ENCODE results near the gene DHFR2. TPM values are rescaled to one million over a fixed set of nuclear protein-coding genes. Genes with fewer than 3 reads are reported as not detected.
A peak's percentile ranks its signal among the peaks of the same experiment; 100 is the strongest.

The DHFR2 gene
- total RNA-seq, 2 experiments from 2014 or later: 0.74 to 0.75 TPM

DNA sequence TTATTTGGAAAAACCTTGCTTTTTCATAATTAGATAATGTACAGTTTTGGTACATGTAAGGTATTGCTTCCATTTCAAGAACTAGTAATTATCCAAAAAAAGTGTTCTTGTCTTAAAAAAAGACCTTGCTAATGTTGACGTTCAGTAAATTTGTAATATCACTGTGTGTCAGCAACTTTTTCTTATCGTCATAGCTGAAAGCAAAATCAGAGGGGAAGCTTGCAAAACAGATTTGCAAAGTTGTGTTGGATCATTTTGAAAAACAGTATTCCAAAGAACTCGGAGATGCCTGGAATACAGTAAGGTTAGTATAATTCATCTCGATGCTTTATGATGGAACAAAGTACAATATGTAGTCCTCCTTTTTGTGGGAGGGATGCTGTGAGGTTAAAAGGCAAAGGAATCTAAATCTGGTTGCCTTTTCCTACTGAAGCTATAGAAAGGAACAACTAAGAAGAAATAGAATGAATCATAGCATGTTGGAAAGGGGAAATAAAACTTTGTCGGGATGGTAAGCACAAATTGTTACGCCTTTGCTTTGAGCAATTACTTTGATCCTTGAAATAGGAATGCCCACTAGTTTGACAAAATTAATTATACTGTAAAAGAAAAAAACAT lies 1.6 kb upstream of the DHFR2 start:
- DNase-seq (peak in 1 of 14 experiments; percentile 8), ATAC-seq (ENCODE audit: poor library complexity) (no peak)
- Mint-ChIP-seq H3K36me3 (ENCODE audit: low read depth) (peaks cover 80% of the 10 kb centered on the region), H3K4me1 (ENCODE audit: low read depth) (peaks cover 84% of the 10 kb centered on the region), H3K27me3 (no peaks in the 10 kb centered on the region), H3K27ac (peak overlapping the region; percentile 100), H3K4me3 (peak overlapping the region; percentile 99), H3K9me3 (no peaks in the 10 kb centered on the region)
- intact Hi-C loops (cut with DNase I, micrococcal nuclease): no loop called here
- Histone ChIP-seq H3K27me3 (ENCODE audit: control insufficient read depth in 1 of 2, insufficient read depth in 2 of 2, low read length in 2 of 2) (no peaks in the 10 kb centered on the region), H3K27ac (ENCODE audit: low read depth in 1 of 2, low read length in 2 of 2) (no peak overlapping the region), H3K4me3 (ENCODE audit: low read length) (no peak overlapping the region), H3K36me3 (ENCODE audit: insufficient read depth, low read length) (peaks cover 27% of the 10 kb centered on the region), H3K9me3 (ENCODE audit: control insufficient read depth in 1 of 2, insufficient read depth in 1 of 2, low read length in 2 of 2) (no peaks in the 10 kb centered on the region), H3K4me1 (ENCODE audit: insufficient read depth, low read length) (peaks cover 12% of the 10 kb centered on the region)
- POLR2A ChIA-PET: interaction anchor here (1.0 kb wide), 1 partner anchor 53 kb away, joined by 4 read pairs; no protein-coding TSS in a partner anchor
- CTCF ChIA-PET: no interaction called here
- TF ChIP-seq, protein P1, sequence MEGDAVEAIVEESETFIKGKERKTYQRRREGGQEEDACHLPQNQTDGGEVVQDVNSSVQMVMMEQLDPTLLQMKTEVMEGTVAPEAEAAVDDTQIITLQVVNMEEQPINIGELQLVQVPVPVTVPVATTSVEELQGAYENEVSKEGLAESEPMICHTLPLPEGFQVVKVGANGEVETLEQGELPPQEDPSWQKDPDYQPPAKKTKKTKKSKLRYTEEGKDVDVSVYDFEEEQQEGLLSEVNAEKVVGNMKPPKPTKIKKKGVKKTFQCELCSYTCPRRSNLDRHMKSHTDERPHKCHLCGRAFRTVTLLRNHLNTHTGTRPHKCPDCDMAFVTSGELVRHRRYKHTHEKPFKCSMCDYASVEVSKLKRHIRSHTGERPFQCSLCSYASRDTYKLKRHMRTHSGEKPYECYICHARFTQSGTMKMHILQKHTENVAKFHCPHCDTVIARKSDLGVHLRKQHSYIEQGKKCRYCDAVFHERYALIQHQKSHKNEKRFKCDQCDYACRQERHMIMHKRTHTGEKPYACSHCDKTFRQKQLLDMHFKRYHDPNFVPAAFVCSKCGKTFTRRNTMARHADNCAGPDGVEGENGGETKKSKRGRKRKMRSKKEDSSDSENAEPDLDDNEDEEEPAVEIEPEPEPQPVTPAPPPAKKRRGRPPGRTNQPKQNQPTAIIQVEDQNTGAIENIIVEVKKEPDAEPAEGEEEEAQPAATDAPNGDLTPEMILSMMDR (IDR thresholded peaks at IDR 0.05): no peak

DNA sequence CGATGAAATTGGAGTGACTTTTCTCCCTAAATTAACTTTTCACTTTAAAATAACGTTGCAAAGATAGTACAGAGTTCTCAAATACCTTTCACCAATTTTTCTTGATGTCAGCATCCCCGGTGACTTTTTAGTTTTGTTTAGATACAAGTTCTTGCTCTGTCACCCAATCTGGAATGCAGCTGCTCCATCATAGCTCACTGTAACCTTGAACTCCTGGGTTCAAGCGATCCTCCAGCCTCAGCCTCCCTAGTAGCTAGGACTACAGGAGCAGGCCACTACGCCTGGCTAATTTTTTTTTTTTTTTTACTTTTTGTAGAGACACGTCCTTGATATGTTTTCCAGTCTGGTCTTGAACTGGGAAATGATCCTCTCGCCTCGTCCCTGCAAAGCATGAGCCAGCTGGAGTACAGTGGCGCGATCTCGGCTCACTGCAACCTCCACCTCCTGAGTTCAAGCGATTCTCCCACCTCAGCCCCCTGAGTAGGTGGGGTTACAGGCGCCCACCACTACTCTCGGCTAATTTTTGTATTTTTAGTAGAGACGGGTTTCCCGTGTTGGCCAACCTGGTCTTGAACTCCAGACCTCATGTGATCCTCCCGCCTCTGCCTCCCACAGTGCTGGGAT lies 892 bp upstream of the DHFR2 start:
- Histone ChIP-seq H3K27me3 (ENCODE audit: control insufficient read depth in 1 of 2, insufficient read depth in 2 of 2, low read length in 2 of 2) (no peaks in the 10 kb centered on the region), H3K4me1 (ENCODE audit: insufficient read depth, low read length) (peaks cover 12% of the 10 kb centered on the region), H3K27ac (ENCODE audit: low read depth in 1 of 2, low read length in 2 of 2) (peak overlapping the region; percentile 92 to 99), H3K9me3 (ENCODE audit: control insufficient read depth in 1 of 2, insufficient read depth in 1 of 2, low read length in 2 of 2) (no peaks in the 10 kb centered on the region), H3K4me3 (ENCODE audit: low read length) (peak overlapping the region; percentile 88), H3K36me3 (ENCODE audit: insufficient read depth, low read length) (peaks cover 29% of the 10 kb centered on the region)
- no peaks in the 10 kb centered on the region for H3K27me3 Mint-ChIP-seq
- POLR2A ChIA-PET: interaction anchor here (0.8 to 2.6 kb wide), 11 partner anchors 8 to 83 kb away, joined by 3 to 28 read pairs (median 8); partner anchors contain the start of gene ARL13B
- H3K9me3 Mint-ChIP-seq: no peaks in the 10 kb centered on the region
- ATAC-seq (ENCODE audit: poor library complexity) (no peak), DNase-seq (peak in 1 of 14 experiments; percentile 29)
- peak overlapping the region; percentile 100 for H3K27ac Mint-ChIP-seq
- H3K36me3 Mint-ChIP-seq (ENCODE audit: low read depth): peaks cover 81% of the 10 kb centered on the region
- peaks cover 77% of the 10 kb centered on the region for H3K4me1 Mint-ChIP-seq (ENCODE audit: low read depth)
- CTCF ChIA-PET: interaction anchor here (1.0 kb wide), 1 partner anchor 59 kb away, joined by 4 read pairs; no protein-coding TSS in a partner anchor
- H3K4me3 Mint-ChIP-seq: peak overlapping the region; percentile 99
- intact Hi-C loops (cut with DNase I, micrococcal nuclease): loop anchor here in 1 of 2 experiments (1.0 kb wide), 1 partner anchor 83 kb away; the partner anchor contains the start of gene ARL13B
- TF ChIP-seq, protein P1 (IDR thresholded peaks at IDR 0.05): no peak

DNA sequence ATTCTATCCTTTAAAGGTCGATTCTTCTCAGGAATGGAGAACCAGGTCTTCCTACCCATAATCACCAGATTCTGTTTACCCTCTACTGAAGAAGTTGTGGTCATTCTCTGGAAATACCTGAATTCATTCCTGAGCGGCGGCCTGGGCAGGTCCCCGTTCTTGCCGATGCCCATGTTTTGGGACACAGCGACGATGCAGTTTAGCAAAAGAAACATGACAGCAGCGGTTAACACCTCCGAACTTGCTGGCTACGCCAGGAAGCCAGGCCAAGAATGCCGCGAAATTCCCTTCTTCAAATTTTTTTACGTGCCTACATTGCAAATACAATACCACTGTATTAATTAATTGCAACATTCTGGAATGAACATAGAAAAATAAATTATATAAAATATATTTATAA lies 1.4 kb downstream of the DHFR2 start:
- Histone ChIP-seq H3K36me3 (ENCODE audit: insufficient read depth, low read length) (peaks cover 16% of the 10 kb centered on the region), H3K4me3 (ENCODE audit: low read length) (no peak overlapping the region), H3K4me1 (ENCODE audit: insufficient read depth, low read length) (peaks cover 12% of the 10 kb centered on the region), H3K27me3 (ENCODE audit: control insufficient read depth in 1 of 2, insufficient read depth in 2 of 2, low read length in 2 of 2) (no peaks in the 10 kb centered on the region), H3K27ac (ENCODE audit: low read depth in 1 of 2, low read length in 2 of 2) (no peak overlapping the region), H3K9me3 (ENCODE audit: control insufficient read depth in 1 of 2, insufficient read depth in 1 of 2, low read length in 2 of 2) (no peaks in the 10 kb centered on the region)
- DNase-seq: no peak
- Mint-ChIP-seq H3K9me3 (no peaks in the 10 kb centered on the region), H3K4me3 (no peak overlapping the region), H3K27me3 (no peaks in the 10 kb centered on the region), H3K27ac (no peak overlapping the region), H3K4me1 (ENCODE audit: low read depth) (peaks cover 64% of the 10 kb centered on the region), H3K36me3 (ENCODE audit: low read depth) (peaks cover 71% of the 10 kb centered on the region)
- intact Hi-C loops (cut with DNase I, micrococcal nuclease): no loop called here
- ChIA-PET CTCF (no interaction called here), POLR2A (interaction anchor here (2.6 kb wide), 1 partner anchor 10 kb away, joined by 9 read pairs; no protein-coding TSS in a partner anchor)
- no peak for ATAC-seq (ENCODE audit: poor library complexity)
- TF ChIP-seq, protein P1 (IDR thresholded peaks at IDR 0.05): no peak
